ENCODE data around the gene SETD7.

The SETD7 gene

DNA sequence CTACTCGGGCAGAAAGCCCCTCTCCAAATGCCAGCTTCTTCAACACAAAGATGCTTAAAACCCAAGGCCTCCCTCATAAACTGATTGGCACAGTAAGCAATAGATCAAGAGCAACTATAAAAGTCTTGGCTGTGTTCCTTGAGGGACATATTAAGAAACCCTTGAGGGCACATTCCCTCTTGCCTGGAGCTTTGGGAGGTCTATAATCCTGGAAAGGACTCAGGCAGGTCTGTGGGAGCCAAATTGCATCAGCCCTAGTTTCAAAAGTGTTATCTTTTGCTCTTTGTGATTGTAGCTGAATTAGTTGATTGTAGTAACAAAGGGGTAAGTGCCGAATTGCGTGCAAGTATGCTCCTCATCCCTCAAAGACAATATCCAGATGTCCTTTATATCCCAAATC lies 18.6 kb upstream of the SETD7 start:
- TF ChIP-seq, protein P1, sequence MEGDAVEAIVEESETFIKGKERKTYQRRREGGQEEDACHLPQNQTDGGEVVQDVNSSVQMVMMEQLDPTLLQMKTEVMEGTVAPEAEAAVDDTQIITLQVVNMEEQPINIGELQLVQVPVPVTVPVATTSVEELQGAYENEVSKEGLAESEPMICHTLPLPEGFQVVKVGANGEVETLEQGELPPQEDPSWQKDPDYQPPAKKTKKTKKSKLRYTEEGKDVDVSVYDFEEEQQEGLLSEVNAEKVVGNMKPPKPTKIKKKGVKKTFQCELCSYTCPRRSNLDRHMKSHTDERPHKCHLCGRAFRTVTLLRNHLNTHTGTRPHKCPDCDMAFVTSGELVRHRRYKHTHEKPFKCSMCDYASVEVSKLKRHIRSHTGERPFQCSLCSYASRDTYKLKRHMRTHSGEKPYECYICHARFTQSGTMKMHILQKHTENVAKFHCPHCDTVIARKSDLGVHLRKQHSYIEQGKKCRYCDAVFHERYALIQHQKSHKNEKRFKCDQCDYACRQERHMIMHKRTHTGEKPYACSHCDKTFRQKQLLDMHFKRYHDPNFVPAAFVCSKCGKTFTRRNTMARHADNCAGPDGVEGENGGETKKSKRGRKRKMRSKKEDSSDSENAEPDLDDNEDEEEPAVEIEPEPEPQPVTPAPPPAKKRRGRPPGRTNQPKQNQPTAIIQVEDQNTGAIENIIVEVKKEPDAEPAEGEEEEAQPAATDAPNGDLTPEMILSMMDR (IDR thresholded peaks at IDR 0.05; ENCODE audit: extremely low read depth, missing control alignments): no peak

DNA sequence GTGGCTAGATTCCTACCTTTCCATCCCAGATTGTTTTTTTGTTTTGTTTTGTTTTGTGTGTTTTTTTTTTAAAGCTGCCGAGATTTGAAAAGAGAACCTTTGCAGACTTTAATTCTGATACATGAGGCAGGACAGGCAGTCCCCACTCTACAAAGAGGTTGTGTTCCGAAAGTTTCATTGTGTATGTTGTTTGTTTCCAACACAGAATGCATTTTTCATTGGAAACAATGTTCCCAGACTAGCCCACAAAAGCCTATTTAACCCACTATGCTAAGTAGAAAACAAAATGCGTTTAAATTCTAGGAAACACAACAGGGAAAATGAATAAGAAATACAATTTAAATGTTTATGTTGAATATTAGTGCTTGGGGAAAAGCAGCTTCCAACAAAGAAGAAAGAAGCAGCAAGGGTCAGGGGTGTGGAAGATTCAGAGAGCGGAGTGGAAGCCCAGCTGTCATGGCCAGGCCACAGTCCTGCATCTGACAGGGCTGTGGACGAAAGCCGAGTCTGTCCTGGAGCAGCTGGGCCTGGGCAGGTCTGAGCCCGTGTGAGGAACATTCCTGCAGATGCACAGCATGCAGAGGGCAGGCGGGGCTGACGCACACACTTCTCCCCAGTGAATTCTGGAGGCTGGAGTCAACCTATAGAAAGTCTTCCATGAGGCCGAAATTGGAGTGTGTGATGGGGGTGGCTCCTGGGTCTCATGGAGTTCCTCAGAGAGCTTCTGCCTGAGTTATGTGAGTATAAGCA lies 12.4 kb upstream of the SETD7 start:
- TF ChIP-seq, protein P1 (IDR thresholded peaks at IDR 0.05; ENCODE audit: extremely low read depth, missing control alignments): no peak
- no peak for DNase-seq (ENCODE audit: low spot score)

More for the DNA sequence above, 18.6 kb upstream of the SETD7 start:
- DNase-seq (ENCODE audit: low spot score): no peak

DNA sequence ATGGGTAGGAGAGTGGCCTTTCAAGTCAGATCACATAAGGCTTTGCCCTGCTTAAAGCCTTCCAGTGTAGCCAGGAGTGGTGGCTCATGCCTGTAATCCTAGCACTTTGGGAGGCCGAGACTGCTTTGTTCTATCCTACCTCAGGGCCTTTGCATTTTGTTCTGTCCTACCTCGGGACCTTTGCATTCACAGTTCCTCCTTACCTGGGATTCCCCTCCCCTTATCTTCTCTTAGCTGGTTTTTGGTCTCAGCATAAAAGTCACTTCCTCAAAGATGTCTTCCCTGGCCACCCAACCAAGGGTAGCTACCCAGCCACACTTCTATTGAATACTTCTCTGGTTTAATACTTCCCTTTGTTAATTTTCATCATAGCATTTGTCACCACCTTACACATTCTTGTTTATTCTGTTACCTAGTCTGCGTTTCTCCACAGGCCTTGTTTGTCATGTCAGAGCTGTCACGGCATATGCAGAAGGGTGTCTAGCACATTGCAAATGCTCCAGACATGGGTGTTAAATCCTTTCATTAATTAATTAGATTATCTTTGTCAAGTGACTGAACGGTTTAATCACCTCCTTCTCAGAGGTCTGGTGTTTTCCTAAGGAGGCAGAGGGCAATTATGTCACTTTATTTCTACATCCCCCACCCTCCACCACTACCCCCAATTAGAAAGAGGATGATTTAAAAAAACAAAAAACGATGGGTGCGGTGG lies 11.3 kb upstream of the SETD7 start:
- TF ChIP-seq, protein P1 (IDR thresholded peaks at IDR 0.05; ENCODE audit: extremely low read depth, missing control alignments): no peak
- DNase-seq (ENCODE audit: low spot score): no peak

DNA sequence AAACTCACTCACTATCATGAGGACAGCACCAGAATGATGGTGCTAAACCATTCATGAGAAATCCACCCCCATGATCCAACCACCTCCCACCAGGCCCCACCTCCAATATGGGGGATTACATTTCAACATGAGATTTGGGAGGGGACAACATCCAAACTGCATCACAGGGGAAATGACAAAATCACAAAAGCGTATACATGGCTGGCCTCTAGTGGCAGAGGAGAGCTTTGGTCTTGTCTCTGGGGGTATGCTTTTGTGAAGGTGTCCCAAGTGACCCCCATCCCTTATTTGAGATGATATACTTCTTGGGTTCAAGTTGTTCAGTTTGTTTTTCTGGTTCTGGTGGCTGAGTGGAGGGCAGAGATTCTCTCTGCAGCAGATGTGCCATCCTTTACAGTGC lies 8.5 kb upstream of the SETD7 start:
- TF ChIP-seq, protein P1 (IDR thresholded peaks at IDR 0.05; ENCODE audit: extremely low read depth, missing control alignments): no peak

DNA sequence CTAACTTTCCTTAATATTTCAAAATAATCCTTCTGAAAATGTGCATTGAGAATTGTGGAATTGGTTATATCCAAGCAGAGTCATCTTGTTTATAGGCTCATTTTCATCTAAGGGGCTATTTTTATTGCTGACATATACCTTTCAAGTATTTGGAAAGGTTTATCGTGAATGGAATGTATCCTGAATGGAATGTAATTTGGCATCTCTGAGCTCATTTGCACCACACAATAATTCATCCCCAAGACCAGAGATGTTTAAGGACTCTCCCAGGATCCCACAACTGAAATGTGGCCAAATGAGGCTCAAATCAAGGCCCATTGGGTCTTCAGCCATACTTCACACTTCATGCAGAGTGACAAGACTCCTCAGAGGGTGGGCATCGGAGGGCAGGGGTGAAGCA lies 7.5 kb upstream of the SETD7 start:
- no peak for DNase-seq (ENCODE audit: low spot score)
- TF ChIP-seq, protein P1 (IDR thresholded peaks at IDR 0.05; ENCODE audit: extremely low read depth, missing control alignments): no peak

More for the DNA sequence above, 8.5 kb upstream of the SETD7 start:
- DNase-seq (ENCODE audit: low spot score): no peak

DNA sequence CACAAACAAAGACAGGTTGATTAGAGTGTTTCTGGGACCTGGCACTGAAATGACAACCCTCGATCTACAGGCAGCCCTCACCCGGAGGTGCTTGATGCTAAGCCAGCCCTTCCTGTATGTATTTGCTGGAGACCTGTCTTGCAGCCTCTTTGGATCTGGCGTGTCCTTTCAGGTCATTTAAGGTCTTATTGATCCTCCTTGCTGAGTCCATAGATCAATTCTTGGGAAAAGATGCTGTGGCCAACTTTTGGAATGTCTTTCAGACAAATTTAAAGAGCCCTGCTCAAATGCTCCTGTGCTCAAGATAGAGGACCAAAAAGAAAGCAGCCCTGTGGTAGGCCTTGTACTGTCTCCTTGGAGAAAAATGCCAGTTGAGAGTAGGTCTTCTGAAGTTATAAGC lies 6.8 kb upstream of the SETD7 start:
- TF ChIP-seq, protein P1 (IDR thresholded peaks at IDR 0.05; ENCODE audit: extremely low read depth, missing control alignments): no peak

DNA sequence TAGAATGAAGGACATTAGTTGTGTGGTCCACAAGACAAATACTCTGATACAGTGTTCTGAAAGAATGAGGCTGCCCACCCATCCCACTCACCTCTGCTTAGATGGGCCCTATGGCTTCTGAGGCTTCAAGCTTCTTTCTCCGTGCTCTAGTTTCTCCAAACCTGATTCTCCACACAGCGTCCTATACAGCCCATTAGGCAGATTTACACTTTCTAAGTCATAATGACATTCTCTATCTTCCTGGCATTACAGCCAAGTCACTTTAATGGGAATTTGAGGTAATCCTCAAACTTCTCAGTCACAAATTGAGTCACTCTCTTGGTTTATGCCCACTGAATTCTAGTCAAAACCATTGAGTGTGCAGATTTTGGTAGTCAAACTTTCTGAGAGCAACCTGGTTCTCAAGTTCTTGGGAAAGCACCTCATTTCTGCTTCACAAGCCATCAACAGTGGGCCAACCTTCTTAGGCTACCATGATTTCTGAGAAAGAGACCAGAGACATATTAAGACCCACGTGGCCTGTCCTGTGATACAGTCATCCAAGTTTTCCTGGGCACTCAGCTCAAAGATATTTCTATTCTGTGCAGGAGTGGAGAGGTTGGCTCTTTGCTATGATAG lies 6.2 kb upstream of the SETD7 start:
- no peak for DNase-seq (ENCODE audit: low spot score)
- TF ChIP-seq, protein P1 (IDR thresholded peaks at IDR 0.05; ENCODE audit: extremely low read depth, missing control alignments): no peak

More for the DNA sequence above, 6.8 kb upstream of the SETD7 start:
- DNase-seq (ENCODE audit: low spot score): no peak

Data from GM20000 (cell line).